Transverse colon (tissue), 4 donors: ENCODE data around the gene E2F4. TPM values are rescaled to one million over a fixed set of nuclear protein-coding genes. Genes with fewer than 3 reads are reported as not detected.

Experiments used
- DNase-seq: peaks from one replicate; pipeline ENCODE4 v3.0.0-alpha.2; 2019
- H3K27ac ChIP-seq, 4 donors: fragments of 200-600 bp; sonication (generic); 2 replicates each; pipeline ENCODE4 v1.5.1; 2016 to 2018; ENCODE audit warnings: inconsistent platforms in 4 of 4
- H3K27me3 ChIP-seq: fragments of 200-600 bp; sonication (generic); 2 replicates; pipeline ENCODE4 v1.5.1; 2017; ENCODE audit warnings: inconsistent platforms
- H3K36me3 ChIP-seq, 4 donors: fragments of 200-600 bp; sonication (generic); 2 replicates each; pipeline ENCODE4 v1.5.1; 2017 to 2019; ENCODE audit warnings: inconsistent platforms in 4 of 4
- H3K4me1 ChIP-seq, 4 donors: fragments of 200-600 bp; sonication (generic); 2 replicates each; pipeline ENCODE4 v1.5.1; 2017 to 2020; ENCODE audit warnings: inconsistent platforms in 4 of 4
- H3K4me3 ChIP-seq, 4 donors: fragments of 200-600 bp; sonication (generic); 1 replicate in 1 of 4; 2 replicates in 3 of 4; pipeline versions ENCODE4 v1.5.1 to v1.6.1; 2017 to 2019; ENCODE audit warnings: inconsistent platforms in 4 of 4
- H3K9me3 ChIP-seq, 2 donors: fragments of 200-600 bp; sonication (generic); 2 replicates each; pipeline ENCODE4 v1.5.1; 2017 to 2019; ENCODE audit warnings: inconsistent platforms in 2 of 2
- EP300 ChIP-seq: sonication (generic); formaldehyde crosslinking; IDR thresholded peaks from one replicate; pipeline ENCODE4 v1.6.1; 2017; ENCODE audit warnings: antibody characterized with exemption, low read depth
- POLR2A ChIP-seq: fragments of 450-650 bp; IDR thresholded peaks from one replicate; pipeline ENCODE4 v1.6.1; 2016; ENCODE audit warnings: antibody characterized with exemption, mild to moderate bottlenecking, moderate library complexity
- POLR2AphosphoS5 ChIP-seq, 3 donors: sonication (generic); formaldehyde crosslinking; IDR thresholded peaks; one replicate each; pipeline ENCODE4 v1.6.1; 2016; ENCODE audit warnings: antibody characterized with exemption in 3 of 3
- WGBS, 2 donors: methylation state at CpG; one replicate each; pipeline ENCODE4 v1.1.5; 2018; ENCODE audit warnings: low coverage in 1 of 2; 5-methylcytosine and 5-hydroxymethylcytosine counted together
- in situ Hi-C, 4 donors: fragments of 200-750 bp; cut with MboI; loops; one replicate each; pipeline versions ENCODE4 v1.15.0 to v1.15.1; 2017; ENCODE audit warnings: low sequenced_read_pairs in 3 of 4, low pct_ligation_motif_present in 1 of 4, low pct_unique_long_range_greater_than_20kb in 1 of 4
- intact Hi-C: fragments of 100-400 bp; cut with DNase I; formaldehyde crosslinking; loops from one replicate; pipeline ENCODE4 v1.15.1; 2023; ENCODE audit warnings: low total_unique reads
- total RNA-seq, 4 donors: library from RNA; depleted of rRNA; stranded (reverse); fragments of >200 nt; gene quantifications; one replicate each; pipeline ENCODE4 v1.1.0, GENCODE V29; 2016
- TF ChIP-seq, protein P1 (sequence below), 5 experiments: fragments of 200-600 bp in 3 of 5; fragments of 450-650 bp in 2 of 5; sonication (generic) in 3 of 5; IDR thresholded peaks; 1 replicate in 2 of 5; 2 replicates in 3 of 5; pipeline ENCODE4 v1.5.1; 2016 to 2017; ENCODE audit warnings: antibody characterized with exemption in 5 of 5, inconsistent platforms in 3 of 5, mild to moderate bottlenecking in 2 of 5, moderate library complexity in 1 of 5

Gene E2F4
- total RNA-seq, 4 donors from 2014 or later, result 97.5 to 224 (median 159) TPM

GRCh38 chr16:67238278-67238575 lies 46.3 kb downstream of the E2F4 start:
- no peaks in the 10 kb centered on the region for H3K9me3 ChIP-seq
- WGBS, 2 donors, result 97% methylated on average over 3 of the region's 3 CpGs; no CpG with 5 or more reads in 1 of the 2 donors
- no peak overlapping the region for H3K4me3 ChIP-seq
- DNase-seq, result no peak
- H3K4me1 ChIP-seq, result peaks cover 14 to 31% (median 28%) of the 10 kb centered on the region in 4 donors
- H3K36me3 ChIP-seq, result peaks cover 0 to 26% (median 10%) of the 10 kb centered on the region in 4 donors
- in situ Hi-C loops, result no loop called here
- no peaks in the 10 kb centered on the region for H3K27me3 ChIP-seq
- no peak overlapping the region for H3K27ac ChIP-seq
- TF ChIP-seq POLR2AphosphoS5 (IDR thresholded peaks at IDR 0.05), result no peak
- no peak for TF ChIP-seq EP300
- TF ChIP-seq POLR2A, result no peak
- TF ChIP-seq, protein P1, sequence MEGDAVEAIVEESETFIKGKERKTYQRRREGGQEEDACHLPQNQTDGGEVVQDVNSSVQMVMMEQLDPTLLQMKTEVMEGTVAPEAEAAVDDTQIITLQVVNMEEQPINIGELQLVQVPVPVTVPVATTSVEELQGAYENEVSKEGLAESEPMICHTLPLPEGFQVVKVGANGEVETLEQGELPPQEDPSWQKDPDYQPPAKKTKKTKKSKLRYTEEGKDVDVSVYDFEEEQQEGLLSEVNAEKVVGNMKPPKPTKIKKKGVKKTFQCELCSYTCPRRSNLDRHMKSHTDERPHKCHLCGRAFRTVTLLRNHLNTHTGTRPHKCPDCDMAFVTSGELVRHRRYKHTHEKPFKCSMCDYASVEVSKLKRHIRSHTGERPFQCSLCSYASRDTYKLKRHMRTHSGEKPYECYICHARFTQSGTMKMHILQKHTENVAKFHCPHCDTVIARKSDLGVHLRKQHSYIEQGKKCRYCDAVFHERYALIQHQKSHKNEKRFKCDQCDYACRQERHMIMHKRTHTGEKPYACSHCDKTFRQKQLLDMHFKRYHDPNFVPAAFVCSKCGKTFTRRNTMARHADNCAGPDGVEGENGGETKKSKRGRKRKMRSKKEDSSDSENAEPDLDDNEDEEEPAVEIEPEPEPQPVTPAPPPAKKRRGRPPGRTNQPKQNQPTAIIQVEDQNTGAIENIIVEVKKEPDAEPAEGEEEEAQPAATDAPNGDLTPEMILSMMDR (IDR thresholded peaks at IDR 0.05), result no peak
- intact Hi-C loops, result no loop called here

GRCh38 chr16:67238806-67239470 lies 47.0 kb downstream of the E2F4 start:
- TF ChIP-seq, protein P1 (IDR thresholded peaks at IDR 0.05), result no peak
- TF ChIP-seq EP300 (no peak), POLR2AphosphoS5 (IDR thresholded peaks at IDR 0.05) (no peak), POLR2A (no peak)
- Histone ChIP-seq H3K4me3 (no peak overlapping the region), H3K27me3 (no peaks in the 10 kb centered on the region), H3K27ac (no peak overlapping the region), H3K36me3 (peaks cover 0 to 26% (median 10%) of the 10 kb centered on the region in 4 donors), H3K4me1 (peaks cover 16 to 38% (median 33%) of the 10 kb centered on the region in 4 donors), H3K9me3 (no peaks in the 10 kb centered on the region)
- intact Hi-C loops, result no loop called here
- no peak for DNase-seq
- 90% methylated on average over 9 of the region's 9 CpGs; no CpG with 5 or more reads in 1 of the 2 donors for WGBS, 2 donors
- in situ Hi-C loops, result no loop called here

DNA sequence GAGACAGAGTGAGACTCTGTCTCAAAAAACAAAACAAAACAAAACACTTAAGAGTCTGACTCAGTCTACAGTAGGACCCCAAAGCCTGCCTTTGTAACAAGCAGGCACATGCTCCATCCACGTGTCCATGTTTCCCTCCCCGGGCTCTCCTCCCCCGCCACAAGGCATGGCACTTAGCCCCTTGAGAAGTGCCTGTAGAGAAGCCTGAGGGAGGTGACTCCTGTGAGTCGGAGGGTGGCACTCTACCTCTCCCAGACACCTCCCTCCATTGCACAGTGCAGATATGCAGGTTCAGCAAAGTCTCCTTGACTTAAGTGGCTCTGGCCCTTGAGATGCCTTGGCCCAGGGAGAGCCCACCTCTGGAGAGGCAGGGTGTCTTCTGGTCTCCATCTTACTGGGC lies 48.6 kb downstream of the E2F4 start:
- H3K4me3 ChIP-seq, result no peak overlapping the region
- in situ Hi-C loops, result no loop called here
- no peak for DNase-seq
- no peaks in the 10 kb centered on the region for H3K27me3 ChIP-seq
- WGBS, 2 donors, result 78% methylated on average over 4 of the region's 4 CpGs; no CpG with 5 or more reads in 1 of the 2 donors
- H3K9me3 ChIP-seq, result no peaks in the 10 kb centered on the region
- intact Hi-C loops, result no loop called here
- peaks cover 0 to 26% (median 7%) of the 10 kb centered on the region in 4 donors for H3K36me3 ChIP-seq
- H3K4me1 ChIP-seq, result peaks cover 31 to 54% (median 48%) of the 10 kb centered on the region in 4 donors
- peak overlapping the region; percentile 79 to 94 (median 84) for H3K27ac ChIP-seq
- TF ChIP-seq POLR2A (no peak), EP300 (no peak), POLR2AphosphoS5 (IDR thresholded peaks at IDR 0.05) (no peak)
- TF ChIP-seq, protein P1 (IDR thresholded peaks at IDR 0.05), result no peak

DNA sequence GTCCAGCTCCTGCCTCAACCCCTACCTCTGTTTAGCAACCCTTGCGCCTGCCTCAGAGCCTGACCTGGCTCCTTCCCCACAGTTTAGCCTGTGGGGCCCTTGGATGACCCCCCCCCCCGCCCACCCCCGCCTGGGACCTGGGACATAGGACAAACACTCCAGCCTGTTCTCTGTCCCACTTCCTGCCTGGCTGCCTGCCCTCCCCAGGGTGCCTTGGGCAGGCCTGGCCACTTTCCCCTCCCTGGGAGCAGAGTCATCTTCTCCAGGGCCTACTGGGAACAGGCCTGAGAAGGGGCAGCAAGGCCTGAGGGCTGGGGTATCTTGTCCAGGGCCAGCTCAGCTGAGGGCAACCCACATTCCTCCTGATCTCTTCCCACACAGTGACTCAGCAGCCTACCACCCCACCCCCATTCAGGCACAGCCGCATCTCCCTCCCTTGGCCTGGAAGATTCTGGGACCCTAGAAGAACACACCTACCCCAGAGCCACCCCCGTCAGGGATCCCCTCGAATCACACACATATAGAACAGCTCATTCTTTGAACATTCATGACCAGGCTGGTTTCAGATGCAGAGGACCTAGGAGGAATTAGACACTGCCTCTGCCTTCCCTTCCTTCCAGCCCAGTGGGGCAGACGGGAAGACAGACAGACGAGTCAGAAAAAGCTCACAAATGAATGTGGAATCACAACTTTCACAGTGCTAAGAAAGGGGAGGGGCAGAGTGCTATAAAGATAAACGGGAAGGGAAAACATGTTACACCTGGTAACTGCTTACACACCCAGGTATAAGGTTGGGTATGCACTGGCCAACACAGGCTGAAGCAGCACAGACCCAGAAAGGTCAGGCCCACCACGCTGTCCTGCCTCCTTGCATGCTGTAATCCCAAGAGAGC lies 49.3 kb downstream of the E2F4 start:
- in situ Hi-C loops (no loop called here), intact Hi-C loops (no loop called here)
- WGBS, 2 donors, result 10 to 25% methylated on average over 2 to 9 of the region's 10 CpGs
- peaks cover 34 to 59% (median 53%) of the 10 kb centered on the region in 4 donors for H3K4me1 ChIP-seq
- peaks cover 0 to 23% (median 5%) of the 10 kb centered on the region in 4 donors for H3K36me3 ChIP-seq
- no peaks in the 10 kb centered on the region for H3K9me3 ChIP-seq
- no peaks in the 10 kb centered on the region for H3K27me3 ChIP-seq
- DNase-seq, result peak; percentile 77
- H3K27ac ChIP-seq, result peak overlapping the region; percentile 79 to 94 (median 84)
- H3K4me3 ChIP-seq, result no peak overlapping the region
- TF ChIP-seq EP300 (no peak), POLR2A (peak; percentile 46), POLR2AphosphoS5 (IDR thresholded peaks at IDR 0.05) (peak; percentile 32 to 68 (median 52))
- TF ChIP-seq, protein P1 (IDR thresholded peaks at IDR 0.05), result no peak
